ENCODE data around the gene MAL. TPM values are rescaled to one million over a fixed set of nuclear protein-coding genes. Genes with fewer than 3 reads are reported as not detected.
A peak's percentile ranks its signal among the peaks of the same experiment; 100 is the strongest.

MAL gene
- total RNA-seq, 4 donors from 2014 or later: 1.2 TPM; not detected in 3

- Histone ChIP-seq H3K4me3 (no peak overlapping the region), H3K27me3 (no peaks in the 10 kb centered on the region), H3K36me3 (no peaks in the 10 kb centered on the region), H3K4me1 (no peaks in the 10 kb centered on the region), H3K9me3 (no peaks in the 10 kb centered on the region), H3K27ac (no peak overlapping the region)
- TF ChIP-seq POLR2A (IDR thresholded peaks at IDR 0.05) (no peak), CTCF (IDR thresholded peaks at IDR 0.05) (no peak)
- DNase-seq: peak in 2 of 3 donors; percentile 24 to 41
Observed at GRCh38 chr2:95058466-95058988, 33.0 kb downstream of the MAL start.

GRCh38 chr2:95058989-95059641 is 33.6 kb downstream of the MAL start:
- Histone ChIP-seq H3K4me3 (no peak overlapping the region), H3K4me1 (no peaks in the 10 kb centered on the region), H3K9me3 (no peaks in the 10 kb centered on the region), H3K27me3 (no peaks in the 10 kb centered on the region), H3K36me3 (no peaks in the 10 kb centered on the region), H3K27ac (no peak overlapping the region)
- TF ChIP-seq CTCF (IDR thresholded peaks at IDR 0.05) (no peak), POLR2A (IDR thresholded peaks at IDR 0.05) (no peak)
- DNase-seq: peak in 2 of 3 donors; percentile 24 to 29

GRCh38 chr2:95059656-95060370 is 34.3 kb downstream of the MAL start:
- peak in 1 of 3 donors; percentile 26 for DNase-seq
- no peak for TF ChIP-seq CTCF (IDR thresholded peaks at IDR 0.05)
- no peak for TF ChIP-seq POLR2A (IDR thresholded peaks at IDR 0.05)
- H3K36me3 ChIP-seq: no peaks in the 10 kb centered on the region
- no peaks in the 10 kb centered on the region for H3K9me3 ChIP-seq
- no peak overlapping the region for H3K4me3 ChIP-seq
- H3K4me1 ChIP-seq: no peaks in the 10 kb centered on the region
- no peak overlapping the region for H3K27ac ChIP-seq
- H3K27me3 ChIP-seq: no peaks in the 10 kb centered on the region

- peak in 1 of 3 donors; percentile 44 for DNase-seq
Observed at GRCh38 chr2:95060446-95061118, 35.1 kb downstream of the MAL start.

More at GRCh38 chr2:95060446-95061118, 35.1 kb downstream of the MAL start:
- TF ChIP-seq POLR2A (IDR thresholded peaks at IDR 0.05): no peak
- no peak for TF ChIP-seq CTCF (IDR thresholded peaks at IDR 0.05)
- Histone ChIP-seq H3K4me3 (no peak overlapping the region), H3K4me1 (no peaks in the 10 kb centered on the region), H3K27ac (no peak overlapping the region), H3K9me3 (no peaks in the 10 kb centered on the region), H3K27me3 (no peaks in the 10 kb centered on the region), H3K36me3 (no peaks in the 10 kb centered on the region)

Data from Peyer's patch (tissue), 4 donors.